Measurements from ENCODE around the gene DHRS4. TPM values are rescaled to one million over a fixed set of nuclear protein-coding genes. Genes with fewer than 3 reads are reported as not detected.
"Not testable (repeated sequence)": the region's sequence is repeated elsewhere in the genome, so short reads cannot be mapped to it uniquely, and the experiment has no call there.

The DHRS4 gene
- total RNA-seq, 2 experiments from 2014 or later = 18.7 to 18.8 TPM

GRCh38 chr14:23954279-23954614, 677 bp downstream of the DHRS4 start:
- H3K79me2 ChIP-seq (ENCODE audit: insufficient read depth, low read depth, low read length); CTCF ChIA-PET (ENCODE audit: unreplicated experiment); intact Hi-C loops (cut with micrococcal nuclease; ENCODE audit: unreplicated experiment); H3K9me2 ChIP-seq (ENCODE audit: insufficient read depth, low read length); DNase-seq (ENCODE audit: low spot score); H3K27ac ChIP-seq (ENCODE audit: low read depth, low read length, poor library complexity, severe bottlenecking); H3K9me3 ChIP-seq (ENCODE audit: low read length); H4K20me1 ChIP-seq (ENCODE audit: insufficient read depth, low read length); H3K36me3 ChIP-seq (ENCODE audit: insufficient read depth, low read length); BruUV-seq (replicated peaks): not testable (repeated sequence)
- TF ChIP-seq CTCF (conservative IDR thresholded peaks at IDR 0.05; ENCODE audit: low read length) = peak; percentile 48; the same call in 1 of the 2 replicates
- Histone ChIP-seq H3K4me1 (ENCODE audit: insufficient read depth, low read length, poor library complexity, severe bottlenecking) (peaks cover 13% of the 10 kb centered on the region), H2AFZ (ENCODE audit: low read length) (peak overlapping the region; percentile 94), H3K4me3 (ENCODE audit: low read depth, low read length, poor library complexity, severe bottlenecking) (peak overlapping the region; percentile 97), H3K4me2 (ENCODE audit: low read length) (peak overlapping the region; percentile 91)
- POLR2A ChIA-PET = interaction anchor here (0.5 kb wide), 1 partner anchor 71 kb away, joined by 3 read pairs; no protein-coding TSS in a partner anchor

GRCh38 chr14:23954965-23955364, 1.4 kb downstream of the DHRS4 start:
- Histone ChIP-seq H3K4me1 (ENCODE audit: insufficient read depth, low read length, poor library complexity, severe bottlenecking) (peaks cover 13% of the 10 kb centered on the region), H3K4me2 (ENCODE audit: low read length) (peak overlapping the region; percentile 91; the same call in 1 of the 2 replicates)
- POLR2A ChIA-PET = interaction anchor here (0.5 kb wide), 1 partner anchor 72 kb away, joined by 3 read pairs; no protein-coding TSS in a partner anchor
- H3K79me2 ChIP-seq (ENCODE audit: insufficient read depth, low read depth, low read length); H4K20me1 ChIP-seq (ENCODE audit: insufficient read depth, low read length); H3K36me3 ChIP-seq (ENCODE audit: insufficient read depth, low read length); H3K4me3 ChIP-seq (ENCODE audit: low read depth, low read length, poor library complexity, severe bottlenecking); DNase-seq (ENCODE audit: low spot score); H3K27ac ChIP-seq (ENCODE audit: low read depth, low read length, poor library complexity, severe bottlenecking); H2AFZ ChIP-seq (ENCODE audit: low read length); CTCF ChIA-PET (ENCODE audit: unreplicated experiment); BruUV-seq (replicated peaks); H3K9me2 ChIP-seq (ENCODE audit: insufficient read depth, low read length); H3K9me3 ChIP-seq (ENCODE audit: low read length); intact Hi-C loops (cut with micrococcal nuclease; ENCODE audit: unreplicated experiment): not testable (repeated sequence)

GRCh38 chr14:23955811-23956210, 2.2 kb downstream of the DHRS4 start:
- BruUV-seq (replicated peaks); H3K27ac ChIP-seq (ENCODE audit: low read depth, low read length, poor library complexity, severe bottlenecking); intact Hi-C loops (cut with micrococcal nuclease; ENCODE audit: unreplicated experiment); H3K9me2 ChIP-seq (ENCODE audit: insufficient read depth, low read length); DNase-seq (ENCODE audit: low spot score); POLR2A ChIA-PET; H3K4me2 ChIP-seq (ENCODE audit: low read length); H4K20me1 ChIP-seq (ENCODE audit: insufficient read depth, low read length); CTCF ChIA-PET (ENCODE audit: unreplicated experiment); H3K9me3 ChIP-seq (ENCODE audit: low read length); H3K79me2 ChIP-seq (ENCODE audit: insufficient read depth, low read depth, low read length); H2AFZ ChIP-seq (ENCODE audit: low read length); H3K4me3 ChIP-seq (ENCODE audit: low read depth, low read length, poor library complexity, severe bottlenecking); H3K36me3 ChIP-seq (ENCODE audit: insufficient read depth, low read length): not testable (repeated sequence)
- peaks cover 13% of the 10 kb centered on the region for H3K4me1 ChIP-seq (ENCODE audit: insufficient read depth, low read length, poor library complexity, severe bottlenecking)

GRCh38 chr14:23957913-23958569, 4.5 kb downstream of the DHRS4 start:
- POLR2A ChIA-PET = interaction anchor here (1.0 kb wide), 1 partner anchor 139 kb away, joined by 4 read pairs; no protein-coding TSS in a partner anchor
- intact Hi-C loops (cut with micrococcal nuclease; ENCODE audit: unreplicated experiment) = not testable (repeated sequence)

GRCh38 chr14:23960899-23961298, 7.3 kb downstream of the DHRS4 start:
- CTCF ChIA-PET (ENCODE audit: unreplicated experiment); H3K4me3 ChIP-seq (ENCODE audit: low read depth, low read length, poor library complexity, severe bottlenecking); H3K36me3 ChIP-seq (ENCODE audit: insufficient read depth, low read length); H4K20me1 ChIP-seq (ENCODE audit: insufficient read depth, low read length); DNase-seq (ENCODE audit: low spot score); H3K4me2 ChIP-seq (ENCODE audit: low read length); BruUV-seq (replicated peaks); H3K4me1 ChIP-seq (ENCODE audit: insufficient read depth, low read length, poor library complexity, severe bottlenecking); intact Hi-C loops (cut with micrococcal nuclease; ENCODE audit: unreplicated experiment); POLR2A ChIA-PET; H2AFZ ChIP-seq (ENCODE audit: low read length); H3K27ac ChIP-seq (ENCODE audit: low read depth, low read length, poor library complexity, severe bottlenecking); H3K9me2 ChIP-seq (ENCODE audit: insufficient read depth, low read length); H3K79me2 ChIP-seq (ENCODE audit: insufficient read depth, low read depth, low read length); H3K9me3 ChIP-seq (ENCODE audit: low read length): not testable (repeated sequence)

More at GRCh38 chr14:23957913-23958569, 4.5 kb downstream of the DHRS4 start:
- H3K79me2 ChIP-seq (ENCODE audit: insufficient read depth, low read depth, low read length); H4K20me1 ChIP-seq (ENCODE audit: insufficient read depth, low read length); H3K27ac ChIP-seq (ENCODE audit: low read depth, low read length, poor library complexity, severe bottlenecking); DNase-seq (ENCODE audit: low spot score); BruUV-seq (replicated peaks); H3K9me3 ChIP-seq (ENCODE audit: low read length); H3K4me3 ChIP-seq (ENCODE audit: low read depth, low read length, poor library complexity, severe bottlenecking); H3K4me1 ChIP-seq (ENCODE audit: insufficient read depth, low read length, poor library complexity, severe bottlenecking); H3K36me3 ChIP-seq (ENCODE audit: insufficient read depth, low read length); CTCF ChIA-PET (ENCODE audit: unreplicated experiment); H3K9me2 ChIP-seq (ENCODE audit: insufficient read depth, low read length); H3K4me2 ChIP-seq (ENCODE audit: low read length); H2AFZ ChIP-seq (ENCODE audit: low read length): not testable (repeated sequence)

- BruUV-seq (replicated peaks); H3K36me3 ChIP-seq (ENCODE audit: insufficient read depth, low read length); intact Hi-C loops (cut with micrococcal nuclease; ENCODE audit: unreplicated experiment); H3K4me3 ChIP-seq (ENCODE audit: low read depth, low read length, poor library complexity, severe bottlenecking); H3K9me3 ChIP-seq (ENCODE audit: low read length); CTCF ChIA-PET (ENCODE audit: unreplicated experiment); H3K79me2 ChIP-seq (ENCODE audit: insufficient read depth, low read depth, low read length); H3K27ac ChIP-seq (ENCODE audit: low read depth, low read length, poor library complexity, severe bottlenecking); H3K4me1 ChIP-seq (ENCODE audit: insufficient read depth, low read length, poor library complexity, severe bottlenecking); H3K9me2 ChIP-seq (ENCODE audit: insufficient read depth, low read length); POLR2A ChIA-PET; DNase-seq (ENCODE audit: low spot score); H3K4me2 ChIP-seq (ENCODE audit: low read length); H2AFZ ChIP-seq (ENCODE audit: low read length); H4K20me1 ChIP-seq (ENCODE audit: insufficient read depth, low read length): not testable (repeated sequence)
Observed at GRCh38 chr14:23961704-23962103, 8.1 kb downstream of the DHRS4 start.
